Lower leg skin (tissue), 3 donors: Measurements from ENCODE around the gene KLF6.

Source experiments
- CTCF ChIP-seq, 3 donors: fragments of 450-650 bp; IDR thresholded peaks; one replicate each; pipeline ENCODE4 v1.5.1; 2016; ENCODE audit warnings: antibody characterized with exemption in 3 of 3, mild to moderate bottlenecking in 3 of 3, moderate library complexity in 2 of 3
- POLR2A ChIP-seq, 2 donors: fragments of 450-650 bp; IDR thresholded peaks; one replicate each; pipeline ENCODE4 v1.6.1; 2016 to 2017; ENCODE audit warnings: antibody characterized with exemption in 2 of 2, mild to moderate bottlenecking in 1 of 2, moderate library complexity in 1 of 2

GRCh38 chr10:3758491-3758970, 26.5 kb downstream of the KLF6 start:
- TF ChIP-seq CTCF (IDR thresholded peaks at IDR 0.05): no peak
- TF ChIP-seq POLR2A (IDR thresholded peaks at IDR 0.05): no peak
